HAP-1 (cell line): ENCODE results near the gene ZFP30.
A peak's percentile ranks its signal among the peaks of the same experiment; 100 is the strongest.
"Not testable (repeated sequence)": the region's sequence is repeated elsewhere in the genome, so short reads cannot be mapped to it uniquely, and the experiment has no call there.

ENCODE experiments used
- DNase-seq, 2 experiments: peaks; one replicate each; pipeline ENCODE4 v3.0.0-alpha.2; 2016 to 2020; ENCODE audit warnings: low spot score in 2 of 2
- H3K27me3 ChIP-seq: fragments of 250-450 bp; sonication (Bioruptor Pico); 2 replicates; pipeline ENCODE4 v1.5.1; 2020; ENCODE audit warnings: low read depth, mild to moderate bottlenecking, moderate library complexity
- H3K36me3 ChIP-seq: fragments of 250-450 bp; sonication (Bioruptor Pico); replicated peaks from 2 replicates; pipeline ENCODE4 v1.5.1; 2020; ENCODE audit warnings: mild to moderate bottlenecking
- H3K4me1 ChIP-seq: fragments of 250-450 bp; sonication (Bioruptor Pico); 2 replicates; pipeline ENCODE4 v1.5.1; 2020; ENCODE audit warnings: mild to moderate bottlenecking
- H3K4me3 ChIP-seq: fragments of 250-450 bp; sonication (Bioruptor Pico); 2 replicates; pipeline ENCODE4 v1.5.1; 2020; ENCODE audit warnings: mild to moderate bottlenecking, moderate library complexity
- H3K9me3 ChIP-seq: fragments of 250-450 bp; sonication (Bioruptor Pico); 2 replicates; pipeline ENCODE4 v1.5.1; 2020; ENCODE audit warnings: mild to moderate bottlenecking, moderate library complexity
- in situ Hi-C: fragments of 300-500 bp; cut with MboI; formaldehyde crosslinking; loops from 3 replicates; pipeline ENCODE4 v1.14.3; 2020; ENCODE audit warnings: low sequenced_read_pairs, inconsistent platforms, mixed read lengths

ZFP30 gene

DNA sequence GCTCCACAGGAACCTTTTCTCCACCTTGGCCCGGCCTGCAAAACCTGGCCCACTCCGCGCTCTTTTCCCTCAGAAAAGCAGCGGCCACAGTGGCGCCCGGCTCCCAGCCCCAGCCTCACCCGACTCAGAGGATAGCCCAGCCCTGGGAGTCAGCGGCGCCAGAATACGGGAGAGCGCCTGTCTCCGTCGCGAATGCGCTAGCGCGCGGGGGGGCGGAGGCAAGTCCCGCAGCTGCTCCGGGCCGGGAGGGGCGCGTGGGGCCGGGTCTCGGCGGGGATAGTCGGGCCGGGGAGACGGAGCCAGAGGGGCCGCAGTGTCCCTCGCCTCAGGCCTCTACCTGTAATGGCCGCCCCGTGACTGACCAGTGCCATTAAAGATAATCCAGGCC is at the start of gene ZFP30:
TSS of gene ZFP30 (minus strand) at position 165 of the 388 bp plus-strand sequence. CDS start 7,643 bp downstream, outside the sequence.
- H3K9me3 ChIP-seq: no peaks in the 10 kb centered on the region; the same call in none of the 2 replicates
- no peaks in the 10 kb centered on the region for H3K36me3 ChIP-seq
- in situ Hi-C loops: no loop called here
- peaks cover 3% of the 10 kb centered on the region; the same call in 1 of the 2 replicates for H3K4me1 ChIP-seq
- peak within 1 kb of the TSS; percentile 66 for H3K4me3 ChIP-seq
- peak; percentile 39 to 79 for DNase-seq
- no peaks in the 10 kb centered on the region for H3K27me3 ChIP-seq

DNA sequence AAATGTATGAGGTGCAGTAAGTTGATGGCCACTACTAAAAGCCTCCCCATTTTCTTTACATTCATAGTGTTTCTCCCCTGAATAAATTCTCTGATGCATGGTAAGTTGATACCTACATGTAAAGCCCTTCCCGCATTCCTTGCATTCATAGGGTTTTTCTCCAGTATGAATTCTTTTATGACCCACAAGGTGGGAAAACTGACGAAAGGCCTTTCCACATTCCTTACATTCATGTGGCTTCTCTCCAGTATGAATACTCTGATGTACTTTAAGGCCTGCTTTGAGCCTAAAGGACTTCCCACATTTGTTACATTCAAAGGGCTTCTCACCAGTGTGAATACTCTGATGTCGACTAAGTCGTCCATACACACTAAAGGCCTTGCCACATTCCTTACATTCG is 43.8 kb upstream of the ZFP30 start:
- Histone ChIP-seq H3K36me3 (peaks cover 25% of the 10 kb centered on the region), H3K27me3 (no peaks in the 10 kb centered on the region), H3K4me3 (no peak overlapping the region), H3K4me1 (no peaks in the 10 kb centered on the region), H3K9me3 (peaks cover 13% of the 10 kb centered on the region)
- in situ Hi-C loops: no loop called here
- DNase-seq: no peak

DNA sequence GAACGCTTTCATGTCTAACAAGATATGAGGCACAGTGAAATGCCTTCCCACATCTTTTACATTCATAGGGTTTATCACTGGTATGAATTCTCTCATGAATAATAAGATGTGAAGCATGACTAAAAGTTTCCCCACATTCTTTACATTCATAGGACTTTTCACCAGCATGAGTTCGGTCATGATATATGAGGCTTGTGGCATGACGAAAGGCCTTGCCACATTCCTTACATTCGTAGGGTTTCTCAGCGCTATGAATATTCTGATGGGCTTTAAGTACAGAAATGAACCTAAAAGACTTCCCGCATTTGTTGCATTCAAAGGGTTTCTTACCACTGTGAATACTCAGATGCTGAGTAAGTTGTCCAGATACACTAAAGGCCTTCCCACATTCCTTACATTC is 43.0 kb upstream of the ZFP30 start:
- no peaks in the 10 kb centered on the region for H3K27me3 ChIP-seq
- no peak for DNase-seq
- H3K36me3 ChIP-seq: peaks cover 25% of the 10 kb centered on the region
- in situ Hi-C loops: no loop called here
- H3K4me1 ChIP-seq: no peaks in the 10 kb centered on the region
- H3K9me3 ChIP-seq: peaks cover 13% of the 10 kb centered on the region
- no peak overlapping the region for H3K4me3 ChIP-seq

DNA sequence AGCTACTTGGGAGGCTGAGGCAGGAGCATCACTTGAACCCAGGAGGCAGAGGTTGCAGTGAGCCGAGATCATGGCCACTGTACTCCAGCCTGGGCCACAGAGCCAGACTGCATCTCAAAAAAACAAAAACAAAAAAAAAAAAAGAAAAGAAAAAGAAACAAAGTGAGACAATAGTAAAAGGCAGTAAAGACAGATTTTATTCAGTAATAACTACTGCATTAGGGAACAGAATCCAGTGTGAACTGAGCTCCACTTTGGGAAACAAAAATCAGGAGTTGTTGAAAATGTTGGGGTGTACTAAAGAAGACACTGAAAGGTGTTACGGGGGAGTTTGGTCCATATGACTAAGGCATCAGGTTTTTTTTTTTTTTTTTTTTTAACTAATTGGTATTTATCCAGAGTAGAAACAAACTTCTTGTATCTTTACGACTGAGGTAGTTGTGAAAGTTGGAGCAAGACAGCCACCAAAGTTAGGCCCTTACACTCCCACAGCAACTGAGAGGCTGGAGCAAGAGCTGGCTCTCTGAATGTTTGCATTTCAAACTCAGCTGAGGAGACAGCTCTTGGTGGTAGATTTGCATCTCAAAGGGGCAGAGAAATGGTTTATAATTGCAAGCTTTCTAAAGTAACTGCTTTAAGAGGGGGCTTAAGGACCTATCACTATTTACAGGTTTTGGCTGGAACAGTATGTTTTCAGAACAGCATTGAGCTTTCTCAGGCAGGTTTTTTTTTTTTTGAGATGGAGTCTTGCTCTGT is 40.1 kb upstream of the ZFP30 start:
- DNase-seq: peak in 1 of 2 experiments; percentile 27
- Histone ChIP-seq H3K4me1 (no peaks in the 10 kb centered on the region), H3K36me3 (peaks cover 25% of the 10 kb centered on the region), H3K4me3 (no peak overlapping the region), H3K27me3 (no peaks in the 10 kb centered on the region), H3K9me3 (peaks cover 13% of the 10 kb centered on the region)
- in situ Hi-C loops: no loop called here

DNA sequence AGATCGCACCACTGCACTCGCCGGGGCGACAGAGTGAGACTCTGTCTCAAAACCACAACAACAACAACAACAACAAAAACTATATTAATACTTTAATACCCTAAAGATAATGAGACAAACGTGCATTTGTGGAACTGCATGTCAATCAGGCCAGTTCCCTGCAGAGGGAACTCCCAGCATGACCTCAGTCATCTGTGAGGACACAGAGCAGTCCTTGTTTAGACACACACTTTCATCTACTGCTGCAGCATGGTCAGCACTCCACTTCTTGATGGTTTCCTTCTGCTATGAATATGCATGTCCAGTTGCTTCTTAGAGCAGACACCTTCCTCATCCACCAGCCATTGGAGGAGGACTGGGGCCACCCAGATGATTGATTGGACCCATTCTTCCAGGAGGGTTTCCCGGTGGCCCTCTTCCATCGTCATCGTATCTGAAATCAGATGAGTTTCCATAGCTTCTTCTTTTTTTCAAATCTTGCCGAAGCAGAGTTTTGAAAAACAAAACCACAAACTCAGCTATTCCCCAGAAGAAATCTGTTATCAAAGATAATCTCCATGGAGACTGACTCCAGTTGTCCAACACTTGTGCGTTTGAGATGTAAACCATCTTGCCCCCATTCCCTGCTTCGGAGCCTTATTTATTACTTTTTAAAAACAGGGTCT is 37.8 kb upstream of the ZFP30 start:
- in situ Hi-C loops: no loop called here
- Histone ChIP-seq H3K4me3 (no peak overlapping the region), H3K9me3 (peaks cover 2% of the 10 kb centered on the region), H3K4me1 (no peaks in the 10 kb centered on the region), H3K36me3 (peaks cover 4% of the 10 kb centered on the region), H3K27me3 (no peaks in the 10 kb centered on the region)
- DNase-seq: no peak

DNA sequence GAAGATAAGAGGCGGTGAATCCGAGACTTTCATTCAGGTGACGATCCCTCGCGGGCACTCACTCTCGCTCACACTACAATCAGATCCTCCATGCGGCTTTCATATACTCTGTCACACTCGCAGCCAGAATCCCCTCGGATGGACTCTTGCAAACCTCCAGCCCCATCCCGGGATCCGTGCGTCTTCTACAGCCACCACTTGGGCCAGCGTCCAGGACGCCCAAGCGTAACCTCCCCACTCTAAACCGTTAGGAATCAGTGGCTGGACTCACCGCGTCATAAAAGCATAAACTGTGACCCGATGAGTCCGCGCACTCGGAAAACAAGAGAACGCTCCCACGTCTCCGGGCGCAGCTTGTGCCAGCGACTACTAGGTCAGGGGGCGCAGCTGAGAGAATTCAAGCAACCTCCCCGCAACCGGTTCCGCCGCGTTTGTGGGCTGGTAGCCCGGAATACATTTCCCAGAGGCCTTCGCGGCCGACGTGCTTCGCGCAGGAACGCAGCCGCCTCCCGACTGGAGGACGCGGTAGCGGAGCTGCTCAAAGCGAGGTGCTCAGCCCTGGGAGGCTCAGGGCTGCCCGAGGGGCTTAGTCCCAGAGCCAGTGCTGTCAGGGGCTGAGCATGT is 36.7 kb upstream of the ZFP30 start:
- in situ Hi-C loops: no loop called here
- DNase-seq: no peak
- no peaks in the 10 kb centered on the region for H3K36me3 ChIP-seq
- H3K4me3 ChIP-seq: no peak overlapping the region
- H3K4me1 ChIP-seq: no peaks in the 10 kb centered on the region
- no peaks in the 10 kb centered on the region for H3K27me3 ChIP-seq
- H3K9me3 ChIP-seq: no peaks in the 10 kb centered on the region; the same call in 1 of the 2 replicates

DNA sequence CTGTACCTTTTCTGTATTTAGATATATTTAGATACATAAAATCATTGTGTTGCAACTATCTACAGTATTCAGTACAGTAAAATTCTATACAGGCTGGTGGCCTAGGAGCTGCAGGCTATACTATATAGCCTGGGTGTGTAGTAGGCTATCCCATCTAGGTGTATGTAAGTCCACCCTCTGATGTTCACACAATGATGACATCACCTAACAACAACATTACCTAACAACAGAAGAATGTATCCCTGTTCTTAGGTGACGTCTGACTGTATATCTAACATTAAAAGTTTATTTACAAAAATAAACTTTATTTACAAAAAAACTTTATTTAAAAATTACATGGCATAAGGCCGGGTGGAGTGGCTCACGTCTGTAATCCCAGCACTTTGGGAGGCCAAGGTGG is 28.3 kb upstream of the ZFP30 start:
- H3K9me3 ChIP-seq: no peaks in the 10 kb centered on the region; the same call in 1 of the 2 replicates
- no peak overlapping the region for H3K4me3 ChIP-seq
- H3K27me3 ChIP-seq: no peaks in the 10 kb centered on the region
- no peak for DNase-seq
- no peaks in the 10 kb centered on the region for H3K4me1 ChIP-seq
- no peaks in the 10 kb centered on the region for H3K36me3 ChIP-seq
- in situ Hi-C loops: no loop called here

DNA sequence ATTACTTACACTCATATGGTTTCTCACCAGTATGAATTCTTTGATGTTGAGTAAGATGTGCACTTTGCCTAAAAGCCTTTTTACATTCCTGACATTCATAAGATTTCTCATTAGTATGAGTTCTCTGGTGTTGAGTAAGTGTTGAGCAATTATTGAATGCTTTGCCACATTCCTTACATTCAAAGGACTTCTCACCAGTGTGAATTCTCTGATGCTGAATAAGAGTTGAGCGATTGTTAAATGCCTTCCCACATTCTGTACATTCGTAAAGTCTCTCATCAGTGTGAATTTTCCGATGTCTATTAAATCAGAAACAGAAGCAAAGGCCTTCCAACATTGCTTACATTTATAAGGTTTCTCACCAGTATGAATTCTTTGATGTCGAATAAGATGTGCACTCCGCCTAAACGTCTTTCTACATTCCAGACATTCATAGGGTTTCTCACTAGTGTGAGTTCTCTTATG is 14.2 kb upstream of the ZFP30 start:
- H3K9me3 ChIP-seq: peaks cover 6% of the 10 kb centered on the region; the same call in 1 of the 2 replicates
- no peaks in the 10 kb centered on the region for H3K27me3 ChIP-seq
- peaks cover 2% of the 10 kb centered on the region; the same call in 1 of the 2 replicates for H3K36me3 ChIP-seq
- no peak for DNase-seq
- H3K4me1 ChIP-seq: no peaks in the 10 kb centered on the region
- in situ Hi-C loops: no loop called here
- H3K4me3 ChIP-seq: no peak overlapping the region

DNA sequence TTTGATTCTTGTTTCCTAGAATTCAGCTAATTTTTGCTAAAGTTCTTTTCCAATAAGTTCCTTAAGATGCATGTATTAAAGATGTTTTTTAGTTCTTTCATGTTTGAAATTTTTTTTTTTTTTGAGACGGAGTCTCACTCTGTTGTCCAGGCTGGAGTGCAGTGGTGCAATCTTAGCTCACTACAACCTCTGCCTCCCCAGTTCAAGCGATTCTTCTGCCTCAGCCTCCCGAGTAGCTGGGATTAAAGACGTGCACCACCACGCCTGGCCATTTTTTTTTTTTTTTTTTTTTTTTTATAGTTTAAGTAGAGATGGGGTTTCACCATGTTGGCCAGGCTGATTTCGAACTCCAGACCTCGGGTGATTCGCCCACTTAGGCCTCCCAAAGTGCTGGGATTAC is 1.9 kb upstream of the ZFP30 start:
- H3K27me3 ChIP-seq, H3K4me3 ChIP-seq, H3K36me3 ChIP-seq, DNase-seq, H3K4me1 ChIP-seq, H3K9me3 ChIP-seq, in situ Hi-C loops: not testable (repeated sequence)

DNA sequence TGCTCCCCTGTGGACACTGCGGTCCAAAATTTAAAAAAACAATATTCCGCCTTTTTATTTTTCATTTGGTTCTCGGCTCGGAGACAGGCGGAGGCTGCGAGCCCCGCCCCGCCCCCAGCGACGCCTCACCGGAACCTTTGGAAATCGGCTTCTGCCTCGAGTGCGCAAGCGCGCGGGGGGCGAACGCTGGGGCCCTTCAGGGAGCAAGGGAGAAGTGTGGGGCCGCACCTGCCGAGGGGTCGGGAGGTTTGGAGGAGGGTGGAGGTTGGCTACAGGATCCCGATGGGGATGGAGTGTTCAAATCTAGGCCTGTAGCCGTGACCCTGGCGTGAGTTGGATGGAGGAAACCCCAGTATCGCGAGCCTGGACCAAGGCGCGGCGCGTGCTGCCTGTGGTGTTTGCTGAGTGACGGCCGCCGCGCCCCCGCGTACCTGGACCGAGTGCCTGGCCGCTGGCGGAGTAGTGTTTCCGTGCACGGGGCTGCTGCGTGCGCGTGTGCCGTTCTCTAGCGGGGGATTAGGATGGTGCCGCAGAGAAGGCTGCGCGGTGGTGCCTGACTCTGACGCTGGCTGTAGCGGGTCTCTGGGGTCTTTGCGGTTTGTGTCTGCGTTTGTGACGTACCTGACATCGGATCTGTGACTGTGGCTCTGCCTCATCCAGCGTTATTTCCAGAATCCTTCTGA is 565 bp upstream of the ZFP30 start:
- Histone ChIP-seq H3K36me3 (no peaks in the 10 kb centered on the region), H3K27me3 (no peaks in the 10 kb centered on the region), H3K4me1 (peaks cover 3% of the 10 kb centered on the region; the same call in 1 of the 2 replicates), H3K9me3 (no peaks in the 10 kb centered on the region; the same call in none of the 2 replicates), H3K4me3 (peak overlapping the region; percentile 66)
- peak; percentile 64 to 91 for DNase-seq
- in situ Hi-C loops: no loop called here

DNA sequence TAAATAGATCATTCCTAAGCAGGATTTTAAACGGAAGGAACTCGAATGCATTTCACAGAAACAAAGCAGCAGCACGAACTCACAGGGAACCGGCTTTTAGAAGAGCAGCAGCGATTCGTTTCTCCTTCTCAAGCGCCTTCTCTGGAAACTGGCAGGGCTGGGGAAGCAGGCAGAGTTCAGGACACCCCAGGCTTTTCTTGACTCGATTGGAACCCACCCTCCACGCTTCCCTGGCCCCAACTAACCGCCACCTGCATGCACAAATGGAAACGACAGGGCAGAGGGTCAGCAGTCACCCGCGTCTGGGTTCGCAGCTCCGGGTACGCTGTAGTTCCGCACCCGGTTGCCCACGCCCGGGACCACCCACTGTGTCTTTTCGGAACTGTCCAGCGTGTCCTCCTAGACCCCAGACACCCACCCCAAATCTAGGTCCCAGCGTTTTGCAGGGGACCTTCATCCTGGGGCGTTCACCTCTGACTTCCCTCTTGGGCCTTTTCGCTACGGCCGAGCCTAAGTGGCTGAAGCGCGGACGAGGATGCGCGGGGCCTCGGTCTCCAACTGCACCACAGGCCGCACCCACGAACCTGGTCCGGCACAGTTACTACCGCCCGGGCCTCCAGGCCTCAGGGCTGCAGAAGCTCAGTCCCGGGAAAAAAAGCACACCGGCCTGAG is 500 bp downstream of the ZFP30 start:
- peak; percentile 30 to 63 for DNase-seq
- in situ Hi-C loops: no loop called here
- no peaks in the 10 kb centered on the region for H3K27me3 ChIP-seq
- H3K4me1 ChIP-seq: peaks cover 3% of the 10 kb centered on the region; the same call in 1 of the 2 replicates
- H3K9me3 ChIP-seq: no peaks in the 10 kb centered on the region; the same call in none of the 2 replicates
- H3K4me3 ChIP-seq: peak overlapping the region; percentile 66
- no peaks in the 10 kb centered on the region for H3K36me3 ChIP-seq

DNA sequence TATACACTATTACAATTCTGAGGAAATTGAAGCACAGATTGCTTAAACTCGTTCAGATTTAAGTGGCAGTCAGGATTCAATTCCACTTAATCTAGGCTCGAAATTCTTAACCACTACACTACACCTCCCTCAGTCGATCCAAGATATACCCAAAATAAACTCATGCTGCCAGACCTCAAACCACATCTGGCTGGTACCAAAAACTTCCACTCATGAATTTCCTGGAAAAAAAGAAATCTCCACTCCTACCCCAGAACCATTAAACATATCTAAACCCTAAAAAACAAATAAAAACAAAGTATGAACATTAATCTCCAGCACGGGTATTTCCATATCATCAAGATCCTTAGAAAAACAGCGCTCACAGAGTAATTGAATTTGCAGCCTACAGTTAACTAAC is 1.1 kb downstream of the ZFP30 start:
- peaks cover 3% of the 10 kb centered on the region; the same call in 1 of the 2 replicates for H3K4me1 ChIP-seq
- H3K36me3 ChIP-seq: no peaks in the 10 kb centered on the region
- DNase-seq: no peak
- in situ Hi-C loops: no loop called here
- no peaks in the 10 kb centered on the region; the same call in 1 of the 2 replicates for H3K9me3 ChIP-seq
- H3K4me3 ChIP-seq: peak overlapping the region; percentile 66
- H3K27me3 ChIP-seq: no peaks in the 10 kb centered on the region
